ENCODE results near the gene ASXL2. TPM values are rescaled to one million over a fixed set of nuclear protein-coding genes. Genes with fewer than 3 reads are reported as not detected.

Gene ASXL2
- total and polyA plus RNA-seq, 2 of the 13 experiments (the other 11 are each of a cell fraction or from before 2014, with no cell fraction given), result 12.1 to 19.2 TPM

GRCh38 chr2:25736899-25737515 lies 141.3 kb downstream of the ASXL2 start:
- Histone ChIP-seq H4K20me1 (ENCODE audit: insufficient read depth, low read length) (no peaks in the 10 kb centered on the region), H3K27me3 (ENCODE audit: control insufficient read depth in 1 of 2, insufficient read depth in 2 of 2, low read length in 2 of 2) (no peaks in the 10 kb centered on the region), H2AFZ (ENCODE audit: low read length) (no peak overlapping the region), H3K4me1 (ENCODE audit: insufficient read depth, low read length) (no peaks in the 10 kb centered on the region), H3K9me3 (ENCODE audit: low read length) (no peaks in the 10 kb centered on the region), H3K9ac (ENCODE audit: insufficient read depth, low read depth, low read length) (no peak overlapping the region), H3K4me3 (replicated peaks in 1 of 3; ENCODE audit: insufficient read depth in 1 of 3, low read depth in 2 of 3, low read length in 3 of 3) (no peak overlapping the region), H3K27ac (ENCODE audit: extremely low read length, insufficient read depth, low read length) (no peak overlapping the region), H3K36me3 (replicated peaks in 1 of 2; ENCODE audit: control insufficient read depth in 1 of 2, insufficient read depth in 2 of 2, low read length in 2 of 2) (peaks cover 3 to 25% of the 10 kb centered on the region in 2 experiments; a peak in 4 of 5 replicates), H3K4me2 (ENCODE audit: low read depth, low read length) (no peak overlapping the region), H3K79me2 (ENCODE audit: insufficient read depth, low read length) (no peaks in the 10 kb centered on the region)
- BruUV-seq (replicated peaks), result no TSS peak
- TF ChIP-seq RARG (CRISPR knock-in tag; IDR thresholded peaks at IDR 0.05; ENCODE audit: low read depth) (no peak), RBM22 (optimal IDR thresholded peaks at IDR 0.05; ENCODE audit: low read length) (peak; percentile 85), ZNF775 (CRISPR knock-in tag; IDR thresholded peaks at IDR 0.05; ENCODE audit: borderline replicate concordance) (no peak)
- FAIRE-seq, result no peak
- in situ Hi-C loops (cut with HindIII; ENCODE audit: extremely low pct_ligation_motif_present, low pct_unique_long_range_greater_than_20kb), result no loop called here
- CTCF ChIA-PET (ENCODE audit: low intra/inter-chr PET ratio, low total read pairs), result no interaction called here
- no peak for ATAC-seq
- no peak for DNase-seq (ENCODE audit: low spot score)
- intact Hi-C loops (cut with micrococcal nuclease; ENCODE audit: unreplicated experiment), result no loop called here
- WGBS (ENCODE audit: low lambda C conversion rate), result 93% methylated on average over 6 of the region's 6 CpGs
- POLR2A ChIA-PET, result no interaction called here

GRCh38 chr2:25735835-25736234 lies 142.5 kb downstream of the ASXL2 start:
- Histone ChIP-seq H3K4me3 (replicated peaks in 1 of 3; ENCODE audit: insufficient read depth in 1 of 3, low read depth in 2 of 3, low read length in 3 of 3) (no peak overlapping the region), H3K27ac (ENCODE audit: extremely low read length, insufficient read depth, low read length) (no peak overlapping the region), H3K27me3 (ENCODE audit: control insufficient read depth in 1 of 2, insufficient read depth in 2 of 2, low read length in 2 of 2) (no peaks in the 10 kb centered on the region), H3K9me3 (ENCODE audit: low read length) (no peaks in the 10 kb centered on the region), H4K20me1 (ENCODE audit: insufficient read depth, low read length) (no peaks in the 10 kb centered on the region), H2AFZ (ENCODE audit: low read length) (no peak overlapping the region), H3K4me1 (ENCODE audit: insufficient read depth, low read length) (no peaks in the 10 kb centered on the region), H3K4me2 (ENCODE audit: low read depth, low read length) (no peak overlapping the region), H3K79me2 (ENCODE audit: insufficient read depth, low read length) (no peaks in the 10 kb centered on the region), H3K9ac (ENCODE audit: insufficient read depth, low read depth, low read length) (no peak overlapping the region), H3K36me3 (replicated peaks in 1 of 2; ENCODE audit: control insufficient read depth in 1 of 2, insufficient read depth in 2 of 2, low read length in 2 of 2) (peaks cover 2 to 13% of the 10 kb centered on the region in 2 experiments; a peak in 2 of 5 replicates)
- 78% methylated on average over 1 of the region's 1 CpG for WGBS (ENCODE audit: low lambda C conversion rate)
- no peak for FAIRE-seq
- no peak for DNase-seq (ENCODE audit: low spot score)
- ATAC-seq, result no peak
- in situ Hi-C loops (cut with HindIII; ENCODE audit: extremely low pct_ligation_motif_present, low pct_unique_long_range_greater_than_20kb), result no loop called here
- intact Hi-C loops (cut with micrococcal nuclease; ENCODE audit: unreplicated experiment), result no loop called here
- CTCF ChIA-PET (ENCODE audit: low intra/inter-chr PET ratio, low total read pairs), result no interaction called here
- POLR2A ChIA-PET, result no interaction called here
- BruUV-seq (replicated peaks), result no TSS peak
- TF ChIP-seq GABPB1 (CRISPR knock-in tag; IDR thresholded peaks at IDR 0.05) (no peak), TRIM22 (IDR thresholded peaks at IDR 0.05) (no peak), RAD21 (CRISPR knock-in tag; IDR thresholded peaks at IDR 0.05) (no peak), PBX3 (CRISPR knock-in tag; IDR thresholded peaks at IDR 0.05; ENCODE audit: borderline replicate concordance) (no peak), ZNF749 (CRISPR knock-in tag; IDR thresholded peaks at IDR 0.05; ENCODE audit: borderline replicate concordance) (no peak), ZNF205 (CRISPR knock-in tag; IDR thresholded peaks at IDR 0.05) (no peak), RBM22 (optimal IDR thresholded peaks at IDR 0.05; ENCODE audit: low read length) (peak; percentile 60), GTF2F1 (IDR thresholded peaks at IDR 0.05; ENCODE audit: low read length) (no peak), MAFK (conservative IDR thresholded peaks at IDR 0.05 in 1 of 2, IDR thresholded peaks at IDR 0.05 in 1 of 2; ENCODE audit: low read length in 2 of 2) (peak; percentile 77 to 88; a peak in 3 of 4 replicates), HNRNPUL1 (IDR thresholded peaks at IDR 0.05; ENCODE audit: low read depth, low read length) (no peak)
